ENCODE measurements around the gene MAN2B2.
"Not testable (repeated sequence)": the region's sequence is repeated elsewhere in the genome, so short reads cannot be mapped to it uniquely, and the experiment has no call there.

Gene MAN2B2

GRCh38 chr4:6621556-6621927 is 46.6 kb downstream of the MAN2B2 start:
- Histone ChIP-seq H3K27me3 (ENCODE audit: insufficient read depth, low read length) (no peaks in the 10 kb centered on the region), H2AFZ (ENCODE audit: low read depth, low read length) (no peak overlapping the region), H3K4me3 (ENCODE audit: low read length) (no peak overlapping the region), H3K4me1 (ENCODE audit: insufficient read depth, low read length) (no peaks in the 10 kb centered on the region), H3K36me3 (ENCODE audit: insufficient read depth, low read length) (peaks cover 29% of the 10 kb centered on the region), H3K9me3 (ENCODE audit: low read length) (no peaks in the 10 kb centered on the region)

GRCh38 chr4:6622744-6623143 is 47.8 kb downstream of the MAN2B2 start:
- Histone ChIP-seq H3K27me3 (ENCODE audit: insufficient read depth, low read length) (no peaks in the 10 kb centered on the region), H3K4me3 (ENCODE audit: low read length) (no peak overlapping the region), H3K36me3 (ENCODE audit: insufficient read depth, low read length) (peaks cover 20% of the 10 kb centered on the region), H3K4me1 (ENCODE audit: insufficient read depth, low read length) (no peaks in the 10 kb centered on the region), H2AFZ (ENCODE audit: low read depth, low read length) (no peak overlapping the region), H3K9me3 (ENCODE audit: low read length) (no peaks in the 10 kb centered on the region)

DNA sequence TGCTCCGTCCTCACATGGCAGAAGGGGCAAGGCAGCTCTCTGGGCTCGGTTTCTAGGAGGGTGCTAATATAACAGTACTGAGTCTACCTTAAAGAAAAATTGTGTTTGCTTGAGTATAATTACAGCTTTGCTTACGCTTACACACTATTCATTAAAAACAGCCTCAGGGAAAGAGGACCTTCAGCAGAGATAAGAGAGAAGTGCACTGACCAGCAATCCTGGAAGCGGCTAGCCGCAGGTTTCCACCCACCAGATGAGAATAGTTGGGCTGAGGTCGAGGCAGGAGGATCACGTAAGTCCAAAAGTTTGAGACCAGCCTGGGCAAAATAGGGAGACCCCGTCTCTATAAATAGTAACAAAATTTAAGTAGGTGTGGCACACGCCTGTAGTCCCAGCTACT is 50.3 kb downstream of the MAN2B2 start:
- Histone ChIP-seq H3K27me3 (ENCODE audit: insufficient read depth, low read length) (no peaks in the 10 kb centered on the region), H3K9me3 (ENCODE audit: low read length) (no peaks in the 10 kb centered on the region), H3K36me3 (ENCODE audit: insufficient read depth, low read length) (peaks cover 4% of the 10 kb centered on the region), H2AFZ (ENCODE audit: low read depth, low read length) (no peak overlapping the region), H3K4me1 (ENCODE audit: insufficient read depth, low read length) (no peaks in the 10 kb centered on the region), H3K4me3 (ENCODE audit: low read length) (no peak overlapping the region)

DNA sequence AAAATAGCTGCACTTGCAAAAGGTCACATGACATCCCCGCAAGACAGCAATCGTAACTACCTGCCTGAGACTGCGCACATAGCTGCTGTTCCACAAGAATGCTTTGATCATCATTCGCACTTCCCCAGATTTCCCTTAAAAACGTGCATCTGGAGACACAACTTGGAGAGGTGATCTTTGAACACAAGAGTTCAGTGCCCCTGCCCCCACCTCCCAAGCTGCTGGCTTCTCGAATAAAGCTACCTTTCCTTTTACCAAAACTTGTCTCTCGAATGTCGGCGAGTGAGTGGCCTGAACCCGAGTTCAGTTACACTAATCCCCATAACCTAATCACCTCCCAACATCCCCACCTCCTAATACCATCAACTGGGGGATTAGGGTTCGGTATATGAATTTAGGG is 51.1 kb downstream of the MAN2B2 start:
- H3K9me3 ChIP-seq (ENCODE audit: low read length): no peaks in the 10 kb centered on the region
- H3K27me3 ChIP-seq (ENCODE audit: insufficient read depth, low read length): no peaks in the 10 kb centered on the region
- H3K36me3 ChIP-seq (ENCODE audit: insufficient read depth, low read length): peaks cover 4% of the 10 kb centered on the region
- no peak overlapping the region for H3K4me3 ChIP-seq (ENCODE audit: low read length)
- H3K4me1 ChIP-seq (ENCODE audit: insufficient read depth, low read length): no peaks in the 10 kb centered on the region
- no peak overlapping the region for H2AFZ ChIP-seq (ENCODE audit: low read depth, low read length)

- Histone ChIP-seq H3K4me1 (ENCODE audit: insufficient read depth, low read length) (no peaks in the 10 kb centered on the region), H3K4me3 (ENCODE audit: low read length) (no peak overlapping the region), H3K9me3 (ENCODE audit: low read length) (no peaks in the 10 kb centered on the region), H2AFZ (ENCODE audit: low read depth, low read length) (no peak overlapping the region), H3K27me3 (ENCODE audit: insufficient read depth, low read length) (no peaks in the 10 kb centered on the region), H3K36me3 (ENCODE audit: insufficient read depth, low read length) (no peaks in the 10 kb centered on the region)
Measured at GRCh38 chr4:6627832-6628231, 52.8 kb downstream of the MAN2B2 start.

GRCh38 chr4:6628484-6628883 is 53.5 kb downstream of the MAN2B2 start:
- not testable (repeated sequence) for H3K27me3 ChIP-seq (ENCODE audit: insufficient read depth, low read length); H2AFZ ChIP-seq (ENCODE audit: low read depth, low read length); H3K9me3 ChIP-seq (ENCODE audit: low read length); H3K4me3 ChIP-seq (ENCODE audit: low read length); H3K36me3 ChIP-seq (ENCODE audit: insufficient read depth, low read length); H3K4me1 ChIP-seq (ENCODE audit: insufficient read depth, low read length)

- no peaks in the 10 kb centered on the region for H3K36me3 ChIP-seq (ENCODE audit: insufficient read depth, low read length)
- H3K9me3 ChIP-seq (ENCODE audit: low read length): no peaks in the 10 kb centered on the region
- H3K4me1 ChIP-seq (ENCODE audit: insufficient read depth, low read length): no peaks in the 10 kb centered on the region
- H3K27me3 ChIP-seq (ENCODE audit: insufficient read depth, low read length): no peaks in the 10 kb centered on the region
- no peak overlapping the region for H2AFZ ChIP-seq (ENCODE audit: low read depth, low read length)
- no peak overlapping the region for H3K4me3 ChIP-seq (ENCODE audit: low read length)
Measured at GRCh38 chr4:6632125-6632524, 57.1 kb downstream of the MAN2B2 start.

DNA sequence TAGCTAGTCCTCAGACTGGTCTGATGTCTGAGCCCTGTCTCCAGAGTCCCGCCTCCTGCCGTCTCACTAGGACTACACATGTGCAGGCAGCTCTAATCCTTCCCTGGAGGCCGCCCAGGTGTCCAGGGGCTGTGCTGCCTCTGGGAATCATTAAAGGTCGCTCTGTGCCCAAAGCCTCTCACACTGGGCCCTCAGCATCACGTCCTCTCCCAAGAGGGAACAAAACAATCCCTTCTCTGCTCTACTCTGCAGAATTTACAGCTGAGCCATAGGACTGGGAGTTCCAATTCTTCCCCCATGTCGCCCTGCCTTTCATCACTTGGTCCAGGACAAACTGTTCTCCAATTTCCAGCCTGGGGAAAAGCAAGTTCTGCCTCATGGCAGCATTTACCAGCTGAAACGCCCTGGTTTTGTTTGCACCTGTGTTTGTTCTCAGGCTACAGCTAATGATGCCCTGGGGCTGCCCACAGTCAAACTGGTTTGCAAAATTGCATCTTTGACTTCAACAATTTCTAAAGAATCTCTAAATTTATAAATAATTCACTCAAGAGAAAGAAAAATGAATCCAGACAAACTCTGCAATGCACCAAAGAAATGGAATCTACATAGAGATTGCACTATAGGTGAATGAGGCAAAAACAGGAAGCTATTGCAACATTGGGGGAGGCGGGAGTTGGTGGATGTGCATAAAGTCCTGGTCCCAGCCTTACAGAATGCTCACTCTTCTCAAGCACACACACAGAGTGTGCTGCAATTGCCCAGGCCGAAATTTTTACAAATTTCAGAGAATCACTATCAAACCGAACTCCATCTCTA is 58.3 kb downstream of the MAN2B2 start:
- H3K36me3 ChIP-seq (ENCODE audit: insufficient read depth, low read length): no peaks in the 10 kb centered on the region
- H3K4me1 ChIP-seq (ENCODE audit: insufficient read depth, low read length): no peaks in the 10 kb centered on the region
- H3K9me3 ChIP-seq (ENCODE audit: low read length): no peaks in the 10 kb centered on the region
- no peak overlapping the region for H2AFZ ChIP-seq (ENCODE audit: low read depth, low read length)
- no peaks in the 10 kb centered on the region for H3K27me3 ChIP-seq (ENCODE audit: insufficient read depth, low read length)
- H3K4me3 ChIP-seq (ENCODE audit: low read length): no peak overlapping the region

GRCh38 chr4:6634746-6635145 is 59.8 kb downstream of the MAN2B2 start:
- Histone ChIP-seq H3K4me3 (ENCODE audit: low read length) (no peak overlapping the region), H2AFZ (ENCODE audit: low read depth, low read length) (no peak overlapping the region), H3K27me3 (ENCODE audit: insufficient read depth, low read length) (no peaks in the 10 kb centered on the region), H3K4me1 (ENCODE audit: insufficient read depth, low read length) (no peaks in the 10 kb centered on the region), H3K9me3 (ENCODE audit: low read length) (no peaks in the 10 kb centered on the region), H3K36me3 (ENCODE audit: insufficient read depth, low read length) (no peaks in the 10 kb centered on the region)

GRCh38 chr4:6639137-6639680 is 64.2 kb downstream of the MAN2B2 start:
- Histone ChIP-seq H3K4me3 (ENCODE audit: low read length) (no peak overlapping the region), H3K36me3 (ENCODE audit: insufficient read depth, low read length) (peaks cover 21% of the 10 kb centered on the region)

GRCh38 chr4:6640292-6641163 is 65.5 kb downstream of the MAN2B2 start, which contains the start of gene MRFAP1:
Gene MRFAP1 (plus strand): TSS chr4:6640685. CDS start chr4:6640863, 178 bp downstream.
- Histone ChIP-seq H3K27me3 (ENCODE audit: insufficient read depth, low read length) (no peaks in the 10 kb centered on the region), H3K4me1 (ENCODE audit: insufficient read depth, low read length) (peaks cover 23% of the 10 kb centered on the region), H3K4me3 (ENCODE audit: low read length) (peak within 1 kb of the TSS; percentile 65), H2AFZ (ENCODE audit: low read depth, low read length) (peak within 1 kb of the TSS; percentile 1), H3K36me3 (ENCODE audit: insufficient read depth, low read length) (peaks cover 21% of the 10 kb centered on the region), H3K9me3 (ENCODE audit: low read length) (no peaks in the 10 kb centered on the region)

More at GRCh38 chr4:6639137-6639680, 64.2 kb downstream of the MAN2B2 start:
- H3K9me3 ChIP-seq (ENCODE audit: low read length): no peaks in the 10 kb centered on the region
- H2AFZ ChIP-seq (ENCODE audit: low read depth, low read length): no peak overlapping the region
- no peaks in the 10 kb centered on the region for H3K27me3 ChIP-seq (ENCODE audit: insufficient read depth, low read length)
- H3K4me1 ChIP-seq (ENCODE audit: insufficient read depth, low read length): peaks cover 23% of the 10 kb centered on the region

GRCh38 chr4:6641164-6641970 is 66.4 kb downstream of the MAN2B2 start:
- H3K4me3 ChIP-seq (ENCODE audit: low read length): peak overlapping the region; percentile 65

More at GRCh38 chr4:6641164-6641970, 66.4 kb downstream of the MAN2B2 start:
- Histone ChIP-seq H3K27me3 (ENCODE audit: insufficient read depth, low read length) (no peaks in the 10 kb centered on the region), H3K4me1 (ENCODE audit: insufficient read depth, low read length) (peaks cover 23% of the 10 kb centered on the region), H2AFZ (ENCODE audit: low read depth, low read length) (no peak overlapping the region), H3K9me3 (ENCODE audit: low read length) (no peaks in the 10 kb centered on the region), H3K36me3 (ENCODE audit: insufficient read depth, low read length) (peaks cover 21% of the 10 kb centered on the region)

All from neuron (in vitro differentiated cells).